Renal pelvis (tissue), 4 donors: ENCODE measurements around the gene PRKN. TPM values are rescaled to one million over a fixed set of nuclear protein-coding genes. Genes with fewer than 3 reads are reported as not detected.
A peak's percentile ranks its signal among the peaks of the same experiment; 100 is the strongest.

Source experiments
- DNase-seq: peaks from one replicate; pipeline ENCODE4 v3.0.0-alpha.2; 2013
- polyA plus RNA-seq, 3 donors: library from polyadenylated mRNA; unstranded; fragments of 120-200 nt; gene quantifications; one replicate each; pipeline ENCODE4 v1.2.1, GENCODE V29; 2013; ENCODE audit not compliant: insufficient read length in 3 of 3

Gene PRKN
- polyA plus RNA-seq, 3 donors: 8.0 to 12.0 (median 9.9) TPM

DNA sequence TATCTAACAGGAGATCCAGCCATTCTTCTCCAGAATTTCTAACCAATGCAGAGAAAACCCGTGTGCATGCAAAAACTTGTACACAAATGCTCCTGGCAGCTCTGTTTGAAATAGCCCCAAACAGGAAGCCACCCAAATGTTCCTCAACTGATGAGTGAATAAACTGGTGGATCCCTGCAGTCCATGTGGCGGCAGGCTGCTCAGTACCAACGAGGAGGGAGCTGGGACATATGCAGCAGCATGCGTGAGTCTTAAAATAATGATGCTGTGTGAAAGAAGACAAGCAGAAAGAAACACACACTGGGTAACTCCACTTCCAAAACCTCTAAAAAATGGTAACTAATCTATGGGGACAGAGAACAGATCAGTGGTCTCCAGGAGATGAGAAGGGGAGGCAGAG, 911.6 kb downstream of the PRKN start:
- no peak for DNase-seq

DNA sequence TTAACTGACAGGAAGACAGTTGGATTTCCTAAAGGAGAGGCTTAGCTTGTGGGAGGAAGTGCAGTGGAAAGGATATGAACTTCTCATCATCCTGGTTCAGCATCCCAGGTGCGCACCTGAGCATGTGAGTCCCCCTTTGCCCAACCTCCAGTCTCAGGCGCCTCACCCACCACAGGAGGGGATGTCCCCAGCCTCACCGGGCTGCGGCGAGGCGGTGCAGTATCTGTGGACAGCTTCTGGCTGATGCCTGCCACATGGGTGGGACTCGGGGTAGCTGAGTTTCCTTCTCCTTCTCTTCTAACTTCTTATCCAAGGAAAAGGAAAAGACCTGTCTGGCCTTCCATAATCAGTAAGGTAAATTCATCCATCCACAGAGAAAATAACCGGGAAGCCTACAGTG, 914.4 kb downstream of the PRKN start:
- DNase-seq: no peak

DNA sequence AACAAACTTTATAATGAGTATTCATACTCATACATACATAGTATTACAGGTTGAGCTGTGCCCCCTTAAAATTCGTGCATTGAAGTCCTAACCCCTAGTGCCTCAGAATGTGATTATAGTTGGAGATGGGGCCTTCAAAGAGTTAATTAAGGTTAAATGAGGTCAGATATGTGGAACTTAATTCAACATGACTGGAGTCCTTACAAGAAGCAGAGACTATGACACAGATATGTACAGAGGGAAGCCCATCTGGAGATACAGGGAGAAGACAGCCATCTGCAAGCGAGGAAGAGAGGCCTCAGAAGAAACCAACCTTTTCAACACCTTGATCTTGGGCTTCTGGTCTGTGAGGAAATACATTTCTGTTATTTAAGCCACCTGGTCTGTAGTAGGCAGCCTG, 917.6 kb downstream of the PRKN start:
- no peak for DNase-seq

DNA sequence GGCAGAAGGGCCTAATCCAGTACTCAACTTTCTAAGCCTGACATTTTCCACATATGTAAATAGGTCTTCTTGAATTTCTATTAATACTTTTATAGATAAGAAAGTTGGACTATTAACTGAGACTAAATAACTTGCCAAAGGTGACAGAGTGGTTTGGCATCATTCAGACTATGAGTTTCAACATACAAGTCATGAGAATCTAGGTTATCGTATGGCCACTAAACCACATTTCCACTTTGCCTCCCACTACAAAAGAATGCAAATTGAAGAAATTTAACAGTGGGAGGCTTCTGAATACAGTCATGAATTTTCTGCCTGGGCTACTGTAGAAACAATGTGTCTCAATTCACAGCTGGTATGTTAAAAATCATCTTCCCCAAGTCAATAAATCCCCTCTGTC, 922.7 kb downstream of the PRKN start:
- DNase-seq: no peak

DNA sequence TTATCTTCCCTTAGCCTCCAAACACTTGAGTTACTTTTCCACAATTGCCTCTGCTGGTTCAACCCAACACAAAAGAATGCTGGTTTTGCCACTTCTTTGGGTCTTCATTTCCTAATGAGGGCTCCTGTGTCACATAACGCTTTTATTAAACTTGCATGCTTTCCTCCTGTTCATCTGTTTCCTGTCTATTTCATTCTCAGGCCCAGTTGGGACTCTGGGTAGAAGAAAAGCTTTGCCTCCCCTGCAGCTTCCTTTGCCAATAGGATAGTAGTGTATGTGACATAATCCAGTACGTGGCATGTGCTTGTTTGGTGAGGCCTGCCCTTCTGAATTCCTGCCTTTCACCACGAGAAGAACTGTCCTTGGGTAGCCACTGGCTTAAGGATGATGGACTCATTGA, 924.4 kb downstream of the PRKN start:
- DNase-seq: no peak

DNA sequence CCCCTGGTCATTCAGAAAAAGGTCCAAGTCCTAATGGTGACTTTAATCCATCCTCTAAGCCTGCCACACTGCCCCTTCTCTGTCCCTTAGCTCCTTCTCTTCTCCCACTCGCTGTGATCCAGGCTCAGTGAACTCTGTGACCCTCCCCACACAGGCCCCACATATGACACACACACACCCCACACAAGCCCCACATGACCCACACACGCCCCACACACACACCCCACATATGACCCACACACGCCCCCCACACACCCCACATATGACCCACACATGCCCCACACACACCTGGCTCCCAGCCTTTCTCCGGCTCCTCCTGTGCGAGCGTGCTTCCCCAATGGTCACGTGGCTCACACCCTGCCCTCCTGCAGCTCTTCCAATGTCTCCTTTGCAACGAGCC, 925.3 kb downstream of the PRKN start:
- no peak for DNase-seq

DNA sequence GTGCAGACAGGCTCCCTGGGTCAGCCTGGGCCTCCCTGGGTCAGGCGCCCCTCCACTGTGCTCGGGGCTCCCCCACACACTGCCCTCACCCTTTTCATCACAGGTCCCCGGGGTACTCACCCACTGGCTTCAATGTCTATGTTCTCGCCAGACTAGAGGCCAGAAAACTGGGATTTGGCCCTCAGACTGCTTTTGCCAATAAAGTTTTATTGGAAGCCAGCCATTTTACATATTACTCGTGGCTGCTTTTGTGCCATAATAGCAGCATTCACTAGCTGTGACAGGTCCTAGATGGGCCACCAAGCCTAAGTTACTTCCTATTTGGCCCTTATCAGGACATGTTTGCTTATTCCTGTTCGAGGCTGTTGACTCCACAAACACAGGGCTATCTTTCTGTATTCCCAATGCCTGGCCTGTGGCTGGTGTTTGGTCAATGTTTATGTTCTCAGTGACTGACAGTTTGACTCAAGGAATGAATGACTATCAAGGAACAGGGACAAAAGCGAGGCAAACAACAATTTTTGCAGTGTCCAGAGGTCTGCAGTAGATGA, 928.6 kb downstream of the PRKN start:
- no peak for DNase-seq

DNA sequence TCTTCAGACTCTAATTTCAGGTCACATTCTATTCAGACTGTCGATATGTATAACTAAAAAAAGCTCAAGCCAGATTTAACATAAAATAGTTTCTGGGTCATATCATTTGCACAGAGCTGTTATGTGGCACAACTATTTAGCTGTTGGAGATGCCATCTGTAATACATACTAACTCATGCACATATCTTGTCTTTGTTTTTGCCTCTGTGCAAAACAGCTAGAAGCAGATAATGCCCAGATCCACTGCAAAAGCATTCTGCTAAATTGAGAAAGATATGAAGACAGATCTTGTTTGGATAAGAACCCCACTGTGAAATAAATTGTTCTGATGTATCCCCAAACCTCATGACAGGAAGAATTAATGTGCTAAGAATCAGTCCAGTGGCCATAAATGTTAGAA, 930.9 kb downstream of the PRKN start:
- DNase-seq: no peak

DNA sequence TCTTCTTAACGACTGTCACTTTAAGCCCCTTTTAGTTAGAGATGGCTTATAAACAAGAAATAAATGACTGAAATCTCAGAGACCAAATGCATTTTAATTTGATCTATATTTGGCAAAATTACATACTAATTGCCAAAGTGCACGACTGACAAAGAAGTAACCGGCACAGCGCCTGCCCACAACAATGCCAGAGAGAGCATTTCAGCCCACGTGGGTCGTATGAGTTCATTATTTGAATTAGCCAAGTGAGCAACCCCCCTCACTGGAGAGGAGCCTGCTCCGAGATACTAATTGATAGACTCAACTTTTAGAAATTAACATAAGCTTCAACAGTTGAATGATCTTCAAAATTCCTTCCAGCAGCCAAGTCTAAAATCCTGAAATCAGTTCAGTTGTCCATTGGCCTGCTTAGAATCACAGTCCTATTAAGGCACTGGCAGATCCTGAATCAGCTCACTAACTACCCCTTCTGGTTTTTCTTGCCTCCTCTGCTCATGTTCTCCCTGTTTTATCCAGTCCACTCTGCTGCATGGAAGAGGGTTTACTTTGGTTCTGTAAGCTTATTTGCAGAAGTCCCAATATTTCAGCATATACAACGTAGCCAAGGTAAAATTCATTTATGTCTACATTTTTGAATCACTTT, 934.6 kb downstream of the PRKN start:
- DNase-seq: no peak

DNA sequence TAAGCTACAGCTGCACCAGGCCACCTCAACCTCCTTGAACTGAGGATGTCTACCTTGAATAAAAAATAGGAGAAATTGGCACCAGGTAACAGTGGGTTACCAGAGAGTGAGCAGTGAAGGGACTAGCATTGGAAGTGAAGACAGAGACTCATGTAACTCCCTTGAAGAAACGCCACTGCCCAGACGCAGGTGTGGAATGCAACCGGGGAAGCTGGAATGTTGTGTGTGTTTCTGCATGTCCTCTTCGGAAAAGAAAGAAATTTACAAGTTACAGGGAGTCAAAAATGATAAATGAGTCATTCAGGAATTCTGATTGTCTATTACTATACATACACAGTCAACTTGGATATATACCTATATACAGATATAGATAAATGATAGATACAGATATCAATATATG, 939.0 kb downstream of the PRKN start:
- DNase-seq: no peak

DNA sequence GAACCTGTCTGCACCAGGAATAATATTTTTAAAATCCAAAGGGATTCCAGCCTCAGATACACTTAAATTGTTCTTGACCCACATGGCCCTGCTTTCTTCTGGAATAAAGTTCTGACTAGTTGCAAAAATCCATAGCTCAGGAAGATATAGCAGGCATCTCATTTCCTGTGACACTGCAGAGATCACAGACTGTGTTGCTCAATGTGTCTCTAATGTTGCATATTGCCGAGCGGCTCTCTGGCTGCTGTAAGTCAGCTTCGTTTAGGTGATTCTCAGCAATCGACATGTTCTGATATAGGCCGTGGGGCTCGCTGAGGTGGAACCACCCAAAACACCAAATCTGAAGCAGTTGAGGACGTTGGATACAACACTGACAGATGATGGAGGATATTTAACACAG, 955.4 kb downstream of the PRKN start:
- DNase-seq: no peak

DNA sequence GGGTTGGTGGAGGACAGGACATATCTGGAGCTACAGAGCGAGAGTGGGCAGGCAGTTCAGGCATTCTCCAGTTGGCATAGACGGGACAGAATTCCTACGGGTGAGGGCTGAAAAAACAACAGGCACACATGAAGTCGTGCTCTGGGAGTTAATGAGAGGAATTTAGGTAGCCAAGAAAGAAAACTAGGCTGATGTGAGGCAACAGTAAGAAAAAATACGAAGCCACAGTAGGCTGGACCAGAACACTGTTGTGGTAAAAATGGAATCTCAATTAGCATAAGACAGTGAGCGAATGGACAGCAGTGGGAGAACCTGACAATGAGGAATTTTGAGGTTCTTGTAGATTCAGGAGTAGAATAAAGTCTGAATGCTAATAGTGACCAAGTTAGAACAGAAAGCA, 965.6 kb downstream of the PRKN start:
- DNase-seq: no peak

DNA sequence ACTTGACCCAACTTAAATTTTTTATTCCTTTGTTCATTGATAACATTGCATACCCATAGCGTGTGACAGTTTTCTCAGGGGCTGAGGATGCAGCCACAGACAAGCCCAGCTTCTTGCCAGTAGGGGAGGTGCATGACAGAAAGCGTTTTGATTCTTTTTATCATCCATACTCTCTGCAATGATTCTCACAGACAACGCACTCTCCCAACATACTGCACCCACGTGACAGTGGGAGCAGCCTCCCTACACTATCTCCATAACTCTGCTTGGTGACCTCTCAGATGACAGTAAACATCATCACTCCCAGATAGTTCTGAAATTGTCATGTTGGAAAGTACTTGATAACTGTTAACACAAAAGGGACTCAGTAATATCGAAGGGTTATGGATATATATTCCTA, 972.5 kb downstream of the PRKN start:
- no peak for DNase-seq

DNA sequence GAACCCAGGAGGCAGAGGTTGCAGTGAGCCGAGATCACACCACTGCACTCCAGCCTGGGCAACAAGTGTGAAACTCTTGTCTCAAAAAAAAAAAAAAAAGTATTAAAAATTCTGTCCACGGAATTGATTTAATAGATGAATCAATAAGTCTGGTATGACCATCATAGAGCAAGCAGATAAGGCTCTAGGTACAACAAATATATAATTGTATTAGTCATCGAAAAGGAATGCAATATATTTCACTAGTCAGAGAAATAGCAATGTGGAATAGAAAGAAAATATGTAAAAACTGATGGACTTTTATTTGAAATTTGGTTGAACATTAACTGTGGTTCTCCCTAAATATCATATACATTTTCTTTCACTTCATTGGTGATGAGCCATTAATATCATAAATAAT, 976.9 kb downstream of the PRKN start:
- DNase-seq: no peak

DNA sequence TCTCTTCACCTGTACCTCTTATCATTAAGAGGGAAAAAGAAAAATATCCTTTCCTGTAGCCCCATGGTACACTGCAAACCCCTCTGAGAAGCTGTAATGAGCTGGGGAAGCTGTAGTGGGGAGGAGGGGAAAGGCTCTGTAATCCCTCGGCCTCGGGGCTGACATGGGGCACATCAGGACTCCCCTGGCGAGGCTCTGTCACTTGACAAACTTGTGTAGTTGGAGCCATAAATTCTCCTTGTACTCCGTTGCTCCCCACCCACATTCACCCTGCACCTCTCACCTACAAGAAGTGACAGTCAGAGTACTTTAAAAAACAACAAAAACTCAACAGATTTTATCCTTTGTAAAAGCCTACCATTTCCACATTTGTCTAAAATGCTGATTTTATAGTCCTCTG, 978.0 kb downstream of the PRKN start:
- no peak for DNase-seq

DNA sequence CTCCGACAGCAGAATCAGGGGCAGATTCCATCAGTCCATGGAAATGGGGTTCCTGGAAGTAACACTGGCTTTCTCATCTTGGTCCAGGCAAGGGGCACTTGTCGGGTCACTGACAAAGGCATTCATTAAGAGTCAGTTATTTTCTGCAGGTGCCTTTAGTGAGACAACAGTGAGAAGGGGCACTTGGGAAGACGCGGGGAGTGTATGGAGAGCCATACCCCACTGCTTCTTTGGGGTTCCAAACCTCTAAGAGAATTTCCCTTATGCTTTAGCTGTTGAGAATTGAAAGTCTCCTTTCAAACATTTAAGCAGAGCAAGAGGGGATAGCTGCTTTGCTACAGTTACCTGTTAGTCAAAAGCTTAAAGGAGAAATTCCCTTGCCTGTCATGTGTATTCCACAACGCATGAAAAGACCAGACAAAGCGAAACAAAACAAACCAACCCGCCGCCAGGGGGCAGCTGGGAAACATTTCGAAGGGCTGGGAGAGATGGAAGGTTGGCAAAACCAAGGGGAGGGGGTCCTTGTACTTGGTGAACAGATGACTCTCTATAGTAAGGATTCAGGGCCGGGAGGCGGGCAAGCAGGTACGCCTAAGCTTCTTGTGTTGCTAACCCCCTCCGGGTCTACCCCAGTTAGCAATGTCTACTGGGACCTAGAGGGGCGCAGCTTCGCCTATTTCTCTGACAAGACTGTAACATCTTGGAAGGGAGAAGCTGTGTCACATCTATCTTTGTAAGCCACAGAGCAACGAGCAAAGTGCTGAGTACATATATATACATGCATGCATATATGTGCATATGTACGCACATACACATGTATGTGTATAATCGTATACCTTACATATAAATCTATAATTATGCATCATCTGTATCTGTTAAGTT, 978.8 kb downstream of the PRKN start:
- DNase-seq: peak; percentile 62

DNA sequence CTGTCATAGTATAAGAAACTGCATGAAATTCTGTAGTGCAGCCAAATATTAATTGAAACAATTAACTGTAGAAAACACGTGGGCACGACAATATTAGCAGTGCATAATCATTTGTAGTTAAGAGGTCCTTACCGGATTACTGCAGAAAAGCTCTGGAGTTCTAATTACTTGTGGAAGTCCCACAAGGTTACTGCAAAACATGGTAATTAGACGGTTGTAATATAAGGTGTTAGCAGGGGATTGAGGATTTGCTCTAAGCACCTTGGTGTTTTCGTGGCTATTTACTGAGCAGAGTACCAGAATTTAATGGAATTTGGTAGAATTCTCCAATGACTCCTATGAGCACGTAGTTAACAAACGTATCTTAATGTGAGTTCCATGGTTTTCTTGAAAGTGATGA, 980.1 kb downstream of the PRKN start:
- no peak for DNase-seq

DNA sequence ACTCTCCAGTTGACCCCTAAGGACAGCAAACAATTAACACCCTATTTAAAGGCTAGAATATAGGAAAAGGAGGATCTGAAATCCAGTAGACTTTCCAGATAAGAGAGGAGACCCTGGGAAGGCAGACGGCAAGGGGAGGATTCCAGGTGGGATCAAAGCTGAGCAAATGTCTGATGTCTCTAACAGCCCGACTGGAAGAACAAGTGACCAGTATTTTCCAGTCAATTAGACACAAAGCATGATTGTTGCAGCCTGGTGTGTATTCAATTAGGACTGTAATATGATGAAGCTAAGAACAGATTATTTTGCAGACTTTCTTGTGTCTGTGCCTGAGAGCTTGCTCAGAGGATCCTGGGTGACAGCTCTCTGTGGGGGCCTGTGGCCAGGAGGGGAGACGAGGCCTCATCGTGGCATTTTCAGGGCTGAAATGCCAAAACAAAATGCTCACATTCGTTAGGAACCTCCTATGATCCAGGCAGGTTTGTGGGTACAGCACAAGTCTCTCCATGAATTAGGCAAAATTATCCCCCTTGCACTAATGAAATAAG, 981.9 kb downstream of the PRKN start:
- DNase-seq: no peak

DNA sequence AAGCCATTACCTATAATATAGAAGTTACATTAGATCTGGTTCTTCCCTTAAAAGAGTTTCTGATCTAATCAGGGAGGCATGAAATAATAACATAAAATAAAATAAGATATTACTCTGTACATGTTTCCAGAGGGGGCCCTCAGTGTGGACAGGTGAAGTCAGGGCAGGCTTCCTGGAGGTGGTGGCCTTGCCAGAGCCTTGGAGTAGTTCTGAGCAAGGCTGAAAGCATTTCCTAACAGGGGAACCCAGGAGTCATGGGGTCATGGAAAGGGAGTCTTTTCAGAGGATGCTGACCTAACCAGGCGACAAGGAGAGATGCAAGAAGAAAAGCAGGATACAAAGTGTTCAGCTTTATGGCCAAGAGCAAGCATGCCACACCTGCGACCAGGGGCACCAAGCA, 982.4 kb downstream of the PRKN start:
- DNase-seq: no peak

DNA sequence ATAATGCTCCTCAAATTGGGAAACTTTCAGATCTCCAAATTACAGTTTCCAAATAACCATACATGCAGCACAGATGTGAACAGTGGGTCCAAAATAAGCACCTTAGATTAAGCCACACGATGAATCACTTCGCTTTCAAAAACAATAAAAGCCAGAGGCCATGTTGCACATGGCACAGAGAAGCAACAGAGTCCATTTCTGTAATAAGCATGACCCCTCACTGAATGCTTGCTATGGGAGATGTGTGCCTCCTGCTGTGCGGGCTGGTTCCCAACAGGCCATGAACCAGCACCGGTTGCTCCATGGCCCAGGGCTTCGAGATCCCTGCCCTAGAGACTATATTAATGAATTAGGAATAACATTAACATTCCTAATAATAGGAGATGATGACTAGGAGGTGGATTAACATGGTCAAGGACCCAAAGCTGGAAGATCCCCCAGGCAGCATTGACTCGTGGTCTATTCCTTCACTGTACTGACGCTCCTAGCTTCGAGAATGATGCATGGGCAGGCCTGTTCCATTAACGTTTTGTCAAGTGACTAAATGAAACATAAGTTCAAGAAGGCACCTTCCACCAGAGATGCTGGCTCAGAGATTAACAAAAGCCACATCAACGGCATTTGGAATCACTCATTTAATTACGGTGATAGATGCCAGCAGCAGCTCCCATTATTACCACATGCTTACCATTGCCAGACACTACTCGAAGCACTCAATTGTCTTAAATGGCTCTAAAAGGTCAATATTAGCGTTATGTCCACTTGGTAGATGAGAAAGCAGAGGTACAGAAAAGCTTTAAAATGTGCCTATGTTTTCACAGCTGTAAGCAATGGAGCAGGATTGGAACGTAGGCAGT, 983.1 kb downstream of the PRKN start:
- no peak for DNase-seq

DNA sequence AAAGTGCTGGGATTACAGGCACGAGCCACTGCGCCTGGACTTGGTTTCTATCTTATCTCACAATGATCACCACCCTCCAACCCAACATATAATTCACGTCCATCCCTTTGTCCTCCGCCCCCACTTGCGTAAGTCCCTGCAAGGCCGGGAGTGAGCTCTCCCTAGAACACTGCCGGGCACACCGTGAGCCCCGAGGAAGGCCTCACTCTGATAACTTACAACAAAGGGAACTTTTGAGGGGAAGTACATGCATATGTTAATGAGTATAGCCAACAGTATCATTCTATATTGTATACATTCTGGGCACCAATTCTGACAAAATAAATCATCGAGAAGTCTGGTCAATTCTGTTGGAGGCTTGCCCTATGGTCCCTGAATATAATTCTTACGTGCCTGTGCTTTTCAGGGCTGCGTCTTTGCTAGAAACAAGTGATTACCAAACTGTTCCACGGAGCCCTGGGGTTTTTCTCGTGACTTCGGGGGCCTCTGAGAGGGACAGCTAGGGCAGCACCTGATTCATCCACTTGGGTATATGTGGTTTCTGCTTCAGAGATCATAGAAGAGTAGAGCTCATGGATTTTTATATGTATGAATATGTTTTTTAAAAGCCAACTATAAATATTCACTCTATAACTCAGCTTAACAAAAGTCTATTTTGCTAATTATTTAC, 983.9 kb downstream of the PRKN start:
- DNase-seq: no peak

DNA sequence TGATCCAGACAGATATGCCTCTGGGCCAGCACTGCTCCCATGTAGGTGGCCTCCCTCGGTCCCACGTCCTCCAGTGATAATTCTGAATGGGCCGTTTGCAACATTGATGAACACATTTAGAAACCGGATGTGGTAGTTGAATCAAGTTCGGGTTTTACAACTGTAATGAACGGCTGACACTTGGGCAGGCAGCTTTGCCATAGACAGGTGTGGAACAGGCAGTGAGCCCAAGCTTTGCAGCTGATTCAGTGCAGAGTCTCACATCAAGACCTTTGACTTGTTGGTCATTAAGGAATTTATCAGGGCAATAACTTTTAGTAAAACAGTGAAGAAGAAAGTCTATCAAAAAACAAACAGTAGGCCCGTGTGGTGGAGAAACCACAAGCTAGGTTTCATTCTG, 987.1 kb downstream of the PRKN start:
- no peak for DNase-seq
